ENCODE data around the gene MAPK6. TPM values are rescaled to one million over a fixed set of nuclear protein-coding genes. Genes with fewer than 3 reads are reported as not detected.

The MAPK6 gene
- total RNA-seq, 1 donor from 2014 or later, result 23.5 TPM

DNA sequence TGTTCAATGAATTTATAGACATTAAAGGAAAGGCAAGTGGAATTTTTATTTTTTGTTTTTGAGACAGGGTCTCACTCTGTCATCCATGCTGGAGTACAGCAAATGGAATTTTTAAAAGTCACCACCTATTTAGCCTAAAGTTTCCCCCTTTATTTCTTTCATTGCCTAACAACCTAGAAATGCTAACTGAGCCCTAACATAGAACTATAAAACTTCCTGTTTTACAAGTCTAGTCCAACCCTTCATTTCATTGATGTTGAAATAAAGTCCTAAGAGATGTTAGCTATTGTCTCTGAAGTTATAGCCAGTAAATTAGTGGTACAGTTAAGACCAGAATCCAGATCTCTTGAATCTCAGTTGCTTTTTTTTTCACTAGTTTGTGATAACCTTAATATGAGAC, 39.0 kb downstream of the MAPK6 start:
- H3K27ac ChIP-seq (ENCODE audit: low read depth, low read length), result no peak overlapping the region
- no peak overlapping the region for H3K4me3 ChIP-seq (ENCODE audit: low read length in 3 of 3)
- H3K4me1 ChIP-seq (ENCODE audit: control insufficient read depth in 3 of 3, insufficient read depth in 3 of 3, low read length in 3 of 3), result no peaks in the 10 kb centered on the region
- H3K27me3 ChIP-seq (ENCODE audit: control insufficient read depth in 3 of 3, insufficient read depth in 3 of 3, low read length in 3 of 3), result no peaks in the 10 kb centered on the region
- no peaks in the 10 kb centered on the region for H3K9me3 ChIP-seq (ENCODE audit: control insufficient read depth in 3 of 3, low read length in 3 of 3)
- H3K9ac ChIP-seq (ENCODE audit: low read depth in 1 of 3, low read length in 3 of 3), result no peak overlapping the region
- peaks cover 19 to 53% (median 46%) of the 10 kb centered on the region in 3 donors for H3K36me3 ChIP-seq (ENCODE audit: control insufficient read depth in 3 of 3, insufficient read depth in 3 of 3, low read length in 3 of 3)

DNA sequence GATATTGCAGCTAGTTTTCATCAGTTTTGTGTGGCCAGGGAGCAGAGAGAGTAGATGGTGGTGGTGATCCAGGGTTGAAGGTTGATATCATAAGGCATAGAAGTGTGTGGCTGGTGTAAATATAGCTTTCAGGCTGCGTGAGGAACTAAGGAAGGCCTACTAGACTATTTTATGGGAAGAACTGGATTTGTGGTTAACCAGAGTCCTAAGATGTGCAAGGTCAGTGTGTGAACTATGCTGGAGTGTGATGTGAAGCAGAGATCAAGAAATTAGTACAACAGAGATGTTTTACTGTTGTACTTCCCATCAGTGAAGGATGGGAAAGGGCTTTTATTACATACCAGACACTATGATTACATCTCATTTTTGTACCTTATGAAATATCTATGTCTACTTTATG, 41.5 kb downstream of the MAPK6 start:
- Histone ChIP-seq H3K27ac (ENCODE audit: low read depth, low read length) (no peak overlapping the region), H3K36me3 (ENCODE audit: control insufficient read depth in 3 of 3, insufficient read depth in 3 of 3, low read length in 3 of 3) (peaks cover 19 to 59% (median 55%) of the 10 kb centered on the region in 3 donors), H3K9ac (ENCODE audit: low read depth in 1 of 3, low read length in 3 of 3) (no peak overlapping the region), H3K9me3 (ENCODE audit: control insufficient read depth in 3 of 3, low read length in 3 of 3) (no peaks in the 10 kb centered on the region), H3K4me3 (ENCODE audit: low read length in 3 of 3) (no peak overlapping the region), H3K27me3 (ENCODE audit: control insufficient read depth in 3 of 3, insufficient read depth in 3 of 3, low read length in 3 of 3) (no peaks in the 10 kb centered on the region), H3K4me1 (ENCODE audit: control insufficient read depth in 3 of 3, insufficient read depth in 3 of 3, low read length in 3 of 3) (no peaks in the 10 kb centered on the region)

DNA sequence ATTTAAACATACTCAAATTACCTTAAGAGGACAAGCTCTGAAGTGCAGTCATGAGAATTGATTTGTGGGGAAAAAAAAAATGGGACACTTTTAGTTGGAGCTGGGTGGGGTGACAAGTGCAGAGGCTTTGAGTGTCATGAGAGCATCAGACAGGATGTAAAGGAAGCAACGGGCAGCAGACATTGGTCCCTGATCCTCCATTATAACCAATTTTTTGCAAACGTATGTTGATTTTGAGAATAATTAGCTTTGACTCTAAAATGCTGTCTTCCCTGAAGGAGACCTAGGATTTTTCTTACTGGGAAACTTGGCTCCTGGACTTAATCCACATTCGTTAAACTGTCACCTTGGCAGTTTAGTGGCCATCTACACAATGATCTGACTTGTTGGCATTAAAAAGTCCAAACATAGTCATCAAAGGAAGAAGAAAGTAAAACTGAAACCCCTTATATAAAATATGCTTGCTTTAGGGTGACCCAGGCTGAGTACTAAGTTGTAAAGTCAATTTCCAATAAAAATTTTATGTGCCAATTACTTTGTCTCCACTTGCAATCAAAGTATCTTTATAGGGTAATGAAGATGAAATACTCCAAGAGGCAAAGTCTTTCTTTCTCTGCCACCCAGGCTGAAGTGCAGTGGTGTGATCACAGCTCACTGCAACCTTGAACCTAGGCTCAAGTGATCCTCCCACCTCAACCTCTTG, 48.0 kb downstream of the MAPK6 start:
- no peak overlapping the region for H3K4me3 ChIP-seq (ENCODE audit: low read length in 3 of 3)
- no peaks in the 10 kb centered on the region for H3K9me3 ChIP-seq (ENCODE audit: control insufficient read depth in 3 of 3, low read length in 3 of 3)
- no peak overlapping the region for H3K9ac ChIP-seq (ENCODE audit: low read depth in 1 of 3, low read length in 3 of 3)
- peaks cover 0 to 3% (median 0%) of the 10 kb centered on the region in 3 donors for H3K4me1 ChIP-seq (ENCODE audit: control insufficient read depth in 3 of 3, insufficient read depth in 3 of 3, low read length in 3 of 3)
- no peaks in the 10 kb centered on the region for H3K27me3 ChIP-seq (ENCODE audit: control insufficient read depth in 3 of 3, insufficient read depth in 3 of 3, low read length in 3 of 3)
- peaks cover 0 to 17% (median 15%) of the 10 kb centered on the region in 3 donors for H3K36me3 ChIP-seq (ENCODE audit: control insufficient read depth in 3 of 3, insufficient read depth in 3 of 3, low read length in 3 of 3)
- H3K27ac ChIP-seq (ENCODE audit: low read depth, low read length), result no peak overlapping the region

DNA sequence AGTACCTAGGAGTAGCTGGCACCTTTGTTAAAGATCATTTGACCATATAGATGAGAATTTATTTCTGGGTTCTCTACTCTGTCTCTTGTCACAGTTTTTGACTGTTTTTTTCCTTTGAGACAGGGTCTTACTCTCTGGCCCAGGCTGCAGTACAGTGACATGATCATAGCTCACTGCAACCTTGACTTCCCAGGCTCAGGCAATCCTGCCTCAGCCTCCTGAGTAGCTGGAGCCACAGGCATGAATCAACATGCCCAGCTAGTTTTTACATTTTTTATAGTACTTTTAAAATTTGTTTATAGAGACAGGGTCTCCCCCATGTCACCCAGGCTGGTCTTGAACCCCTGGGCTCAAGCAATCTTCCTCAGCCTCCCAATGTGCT, 48.5 kb downstream of the MAPK6 start:
- H3K9ac ChIP-seq (ENCODE audit: low read depth in 1 of 3, low read length in 3 of 3), result no peak overlapping the region
- H3K27me3 ChIP-seq (ENCODE audit: control insufficient read depth in 3 of 3, insufficient read depth in 3 of 3, low read length in 3 of 3), result no peaks in the 10 kb centered on the region
- H3K4me1 ChIP-seq (ENCODE audit: control insufficient read depth in 3 of 3, insufficient read depth in 3 of 3, low read length in 3 of 3), result peaks cover 0 to 3% (median 0%) of the 10 kb centered on the region in 3 donors
- H3K36me3 ChIP-seq (ENCODE audit: control insufficient read depth in 3 of 3, insufficient read depth in 3 of 3, low read length in 3 of 3), result peaks cover 0 to 12% (median 11%) of the 10 kb centered on the region in 3 donors
- H3K9me3 ChIP-seq (ENCODE audit: control insufficient read depth in 3 of 3, low read length in 3 of 3), result no peaks in the 10 kb centered on the region
- no peak overlapping the region for H3K27ac ChIP-seq (ENCODE audit: low read depth, low read length)
- no peak overlapping the region for H3K4me3 ChIP-seq (ENCODE audit: low read length in 3 of 3)

DNA sequence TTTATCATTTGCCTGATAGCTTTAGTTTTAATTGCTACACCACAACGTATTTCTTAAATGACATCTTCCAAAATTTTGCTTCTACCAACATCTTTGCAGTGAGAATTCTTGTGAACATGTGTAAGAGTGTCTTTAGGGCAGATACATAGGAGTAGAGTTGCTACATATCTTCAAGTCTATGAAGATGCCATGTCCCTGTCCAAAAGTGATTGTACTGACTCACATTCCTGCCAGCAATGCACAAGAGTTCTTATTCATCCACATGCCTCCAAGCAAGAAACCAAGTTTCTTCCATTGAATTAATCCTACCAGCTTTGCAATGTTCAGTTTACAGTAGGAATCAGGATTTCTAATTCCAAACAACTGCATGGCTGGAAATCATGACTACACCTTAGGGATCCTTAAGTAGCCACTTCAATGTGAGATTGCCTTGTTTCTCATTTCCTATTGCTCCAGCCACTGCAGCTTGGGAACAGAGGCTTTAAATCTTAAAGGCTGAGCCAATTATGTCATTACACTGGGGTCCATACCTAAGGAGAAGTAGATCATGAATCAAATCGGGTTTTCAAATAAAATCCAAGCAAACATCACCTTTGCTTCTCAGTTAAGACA, 49.1 kb downstream of the MAPK6 start:
- Histone ChIP-seq H3K27me3 (ENCODE audit: control insufficient read depth in 3 of 3, insufficient read depth in 3 of 3, low read length in 3 of 3) (no peaks in the 10 kb centered on the region), H3K9ac (ENCODE audit: low read depth in 1 of 3, low read length in 3 of 3) (no peak overlapping the region), H3K27ac (ENCODE audit: low read depth, low read length) (no peak overlapping the region), H3K9me3 (ENCODE audit: control insufficient read depth in 3 of 3, low read length in 3 of 3) (no peaks in the 10 kb centered on the region), H3K36me3 (ENCODE audit: control insufficient read depth in 3 of 3, insufficient read depth in 3 of 3, low read length in 3 of 3) (peaks cover 0 to 9% (median 7%) of the 10 kb centered on the region in 3 donors), H3K4me1 (ENCODE audit: control insufficient read depth in 3 of 3, insufficient read depth in 3 of 3, low read length in 3 of 3) (peaks cover 0 to 3% (median 0%) of the 10 kb centered on the region in 3 donors), H3K4me3 (ENCODE audit: low read length in 3 of 3) (no peak overlapping the region)

DNA sequence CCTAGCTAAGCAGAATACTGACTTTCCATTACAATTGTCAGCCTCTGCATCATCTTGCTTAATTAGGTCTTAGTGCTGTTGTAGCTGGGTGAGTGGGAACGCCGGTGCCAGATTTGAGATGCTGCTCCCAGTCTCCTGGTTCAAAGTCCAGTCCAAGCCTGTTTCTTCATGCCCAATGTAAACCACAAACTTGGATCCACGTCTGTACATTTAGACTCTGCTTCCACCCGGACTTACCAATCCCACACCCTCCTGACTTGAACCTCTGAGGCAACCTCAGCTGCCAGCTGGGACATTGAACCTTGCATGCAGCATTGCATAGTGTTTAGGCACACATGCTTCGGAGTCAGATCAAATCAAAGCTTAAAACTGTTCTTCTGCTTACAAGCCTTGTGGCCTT, 50.5 kb downstream of the MAPK6 start:
- H3K27ac ChIP-seq (ENCODE audit: low read depth, low read length), result no peak overlapping the region
- H3K9me3 ChIP-seq (ENCODE audit: control insufficient read depth in 3 of 3, low read length in 3 of 3), result no peaks in the 10 kb centered on the region
- peaks cover 0 to 3% (median 0%) of the 10 kb centered on the region in 3 donors for H3K36me3 ChIP-seq (ENCODE audit: control insufficient read depth in 3 of 3, insufficient read depth in 3 of 3, low read length in 3 of 3)
- H3K27me3 ChIP-seq (ENCODE audit: control insufficient read depth in 3 of 3, insufficient read depth in 3 of 3, low read length in 3 of 3), result no peaks in the 10 kb centered on the region
- H3K9ac ChIP-seq (ENCODE audit: low read depth in 1 of 3, low read length in 3 of 3), result no peak overlapping the region
- peaks cover 0 to 3% (median 0%) of the 10 kb centered on the region in 3 donors for H3K4me1 ChIP-seq (ENCODE audit: control insufficient read depth in 3 of 3, insufficient read depth in 3 of 3, low read length in 3 of 3)
- no peak overlapping the region for H3K4me3 ChIP-seq (ENCODE audit: low read length in 3 of 3)

DNA sequence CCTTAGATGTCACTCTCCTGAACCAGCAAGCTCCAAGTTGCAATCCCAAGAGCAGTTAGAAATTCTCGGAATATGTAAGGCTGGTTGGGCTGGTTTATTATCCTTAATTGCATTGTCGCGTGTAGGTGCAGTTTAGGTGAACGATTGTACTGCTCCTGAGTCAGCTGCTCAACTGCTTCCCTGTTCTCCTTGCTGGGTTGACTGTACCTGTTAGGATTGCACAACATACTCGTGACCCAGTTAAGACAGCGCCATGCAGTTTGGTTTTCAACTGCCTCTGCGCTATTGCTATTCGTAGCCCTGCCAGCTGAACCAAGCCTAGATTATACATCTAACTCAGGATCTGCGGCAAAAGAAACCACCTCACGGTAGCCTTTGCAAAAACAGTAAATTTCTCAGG, 52.6 kb downstream of the MAPK6 start:
- Histone ChIP-seq H3K4me3 (ENCODE audit: low read length in 3 of 3) (no peak overlapping the region), H3K9ac (ENCODE audit: low read depth in 1 of 3, low read length in 3 of 3) (no peak overlapping the region), H3K36me3 (ENCODE audit: control insufficient read depth in 3 of 3, insufficient read depth in 3 of 3, low read length in 3 of 3) (no peaks in the 10 kb centered on the region), H3K9me3 (ENCODE audit: control insufficient read depth in 3 of 3, low read length in 3 of 3) (no peaks in the 10 kb centered on the region), H3K4me1 (ENCODE audit: control insufficient read depth in 3 of 3, insufficient read depth in 3 of 3, low read length in 3 of 3) (peaks cover 0 to 3% (median 0%) of the 10 kb centered on the region in 3 donors), H3K27ac (ENCODE audit: low read depth, low read length) (no peak overlapping the region), H3K27me3 (ENCODE audit: control insufficient read depth in 3 of 3, insufficient read depth in 3 of 3, low read length in 3 of 3) (no peaks in the 10 kb centered on the region)

DNA sequence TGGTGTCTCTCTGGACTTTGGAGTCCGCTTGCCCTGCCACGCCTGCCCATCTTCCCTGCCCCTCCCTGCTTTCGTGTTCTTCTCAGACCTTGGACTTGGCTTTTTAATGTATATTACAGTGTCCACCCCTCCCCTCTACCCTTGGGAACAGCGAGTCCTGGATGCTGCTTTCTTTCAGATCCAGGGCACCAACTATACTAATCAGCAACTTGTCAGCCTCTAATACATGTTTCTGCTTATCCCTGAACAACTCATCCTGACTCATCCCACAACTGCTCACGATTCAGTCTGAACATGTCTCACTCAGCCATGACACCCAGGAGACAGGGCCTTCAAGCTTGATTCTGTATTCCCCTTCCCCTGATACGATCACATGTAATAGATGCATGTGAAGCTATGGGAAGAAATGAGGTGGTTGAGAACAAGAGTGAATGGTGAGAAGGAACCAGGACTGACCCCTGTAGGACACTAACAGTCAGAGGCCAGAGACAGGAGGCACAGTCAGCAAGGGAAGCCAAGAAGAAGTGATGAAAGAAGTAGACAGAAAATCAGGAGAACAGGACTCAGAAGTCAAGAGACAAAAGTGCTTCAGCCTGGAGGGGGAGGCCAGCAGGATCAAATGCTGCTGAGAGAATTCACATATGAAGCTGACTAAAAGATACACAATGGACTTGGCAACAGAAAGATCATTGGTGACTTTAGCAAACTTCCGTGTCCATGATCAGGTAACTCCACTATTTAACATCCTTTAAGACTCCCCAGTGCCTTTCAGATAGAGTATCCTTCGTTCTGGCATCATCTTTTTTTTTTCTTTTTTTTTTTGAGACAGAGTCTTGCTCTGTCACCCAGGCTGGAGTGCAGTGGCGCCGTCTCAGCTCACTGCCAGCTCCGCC, 58.1 kb downstream of the MAPK6 start:
- Histone ChIP-seq H3K4me1 (ENCODE audit: control insufficient read depth in 3 of 3, insufficient read depth in 3 of 3, low read length in 3 of 3) (no peaks in the 10 kb centered on the region), H3K9ac (ENCODE audit: low read depth in 1 of 3, low read length in 3 of 3) (no peak overlapping the region), H3K4me3 (ENCODE audit: low read length in 3 of 3) (no peak overlapping the region), H3K27ac (ENCODE audit: low read depth, low read length) (no peak overlapping the region), H3K27me3 (ENCODE audit: control insufficient read depth in 3 of 3, insufficient read depth in 3 of 3, low read length in 3 of 3) (no peaks in the 10 kb centered on the region), H3K36me3 (ENCODE audit: control insufficient read depth in 3 of 3, insufficient read depth in 3 of 3, low read length in 3 of 3) (no peaks in the 10 kb centered on the region), H3K9me3 (ENCODE audit: control insufficient read depth in 3 of 3, low read length in 3 of 3) (no peaks in the 10 kb centered on the region)

DNA sequence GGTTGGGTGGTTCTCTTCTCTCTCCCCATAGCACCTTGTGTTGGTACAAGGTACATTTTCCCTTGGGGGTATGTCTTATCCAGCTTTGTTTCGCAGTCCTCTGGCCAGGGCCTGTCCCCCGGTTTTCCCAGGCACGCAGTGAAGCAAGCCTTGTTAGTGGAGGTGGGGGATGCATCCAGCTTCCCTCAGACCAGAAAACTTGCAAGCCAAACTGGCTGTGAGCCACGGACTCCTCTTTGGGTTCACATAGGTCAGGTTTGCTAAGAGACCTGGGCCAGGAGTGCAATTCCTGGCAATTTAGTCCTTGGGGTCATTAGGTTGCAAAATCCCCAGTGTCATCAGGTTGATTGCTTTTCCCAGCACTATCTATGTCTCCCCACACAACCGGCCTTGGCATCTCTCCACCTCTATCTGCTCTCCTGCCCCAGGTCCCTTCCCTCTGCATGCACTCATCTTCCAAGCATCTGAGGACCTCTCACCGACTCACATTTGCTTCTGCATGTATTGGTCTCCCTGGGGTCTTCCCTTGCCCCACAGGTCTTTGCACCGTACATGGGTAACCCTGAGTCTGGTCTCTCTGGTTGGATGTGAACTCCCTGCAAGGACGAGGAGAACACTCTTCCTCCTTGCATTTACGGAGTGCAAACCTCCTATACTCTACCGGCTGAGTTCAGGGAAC, 59.3 kb downstream of the MAPK6 start:
- Histone ChIP-seq H3K4me3 (ENCODE audit: low read length in 3 of 3) (no peak overlapping the region), H3K9me3 (ENCODE audit: control insufficient read depth in 3 of 3, low read length in 3 of 3) (no peaks in the 10 kb centered on the region), H3K36me3 (ENCODE audit: control insufficient read depth in 3 of 3, insufficient read depth in 3 of 3, low read length in 3 of 3) (no peaks in the 10 kb centered on the region), H3K27ac (ENCODE audit: low read depth, low read length) (no peak overlapping the region), H3K4me1 (ENCODE audit: control insufficient read depth in 3 of 3, insufficient read depth in 3 of 3, low read length in 3 of 3) (peaks cover 0 to 3% (median 0%) of the 10 kb centered on the region in 3 donors), H3K27me3 (ENCODE audit: control insufficient read depth in 3 of 3, insufficient read depth in 3 of 3, low read length in 3 of 3) (no peaks in the 10 kb centered on the region), H3K9ac (ENCODE audit: low read depth in 1 of 3, low read length in 3 of 3) (no peak overlapping the region)
